ENCODE results near the gene ADPRM. TPM values are rescaled to one million over a fixed set of nuclear protein-coding genes. Genes with fewer than 3 reads are reported as not detected.
A peak's percentile ranks its signal among the peaks of the same experiment; 100 is the strongest.

The ADPRM gene
- total RNA-seq, 1 experiment from 2014 or later = 7.9 TPM

GRCh38 chr17:10681866-10682446 is 15.4 kb upstream of the ADPRM start:
- no peak for TF ChIP-seq ZNF274 (IDR thresholded peaks at IDR 0.05; ENCODE audit: low read depth, low read length)
- no peak for TF ChIP-seq JUND (IDR thresholded peaks at IDR 0.05)
- no peak for TF ChIP-seq FOSL1 (IDR thresholded peaks at IDR 0.05; ENCODE audit: low read depth)
- Histone ChIP-seq H3K9me3 (ENCODE audit: control insufficient read depth in 1 of 2, insufficient read depth in 1 of 2, low read depth in 1 of 2, low read length in 2 of 2) (no peaks in the 10 kb centered on the region), H3K27me3 (ENCODE audit: insufficient read depth, low read length) (no peaks in the 10 kb centered on the region), H2AFZ (ENCODE audit: low read depth, low read length, poor library complexity, severe bottlenecking) (no peak overlapping the region), H3K79me2 (ENCODE audit: insufficient read depth, low read length) (peaks cover 42% of the 10 kb centered on the region), H3K9me2 (ENCODE audit: insufficient read depth) (no peaks in the 10 kb centered on the region), H3K27ac (ENCODE audit: low read depth, low read length) (no peak overlapping the region), H3K9ac (ENCODE audit: low read length) (no peak overlapping the region), H3K36me3 (ENCODE audit: control insufficient read depth in 1 of 2, insufficient read depth in 2 of 2, low read length in 2 of 2) (peaks cover 58 to 63% of the 10 kb centered on the region in 2 experiments), H4K20me1 (ENCODE audit: insufficient read depth) (no peaks in the 10 kb centered on the region), H3K4me2 (ENCODE audit: low read length) (no peak overlapping the region), H3K4me3 (replicated peaks in 1 of 2; ENCODE audit: low read depth in 1 of 2, low read length in 2 of 2) (no peak overlapping the region), H3K4me1 (ENCODE audit: control insufficient read depth in 1 of 2, insufficient read depth in 2 of 2, low read length in 2 of 2) (no peaks in the 10 kb centered on the region)
- ChIA-PET POLR2A (no interaction called here), RAD21 (ENCODE audit: low non-redundant PET in 1 of 2, low total read pairs in 2 of 2, uncharacterized antibody in 2 of 2, unreplicated experiment in 2 of 2) (no interaction called here), CTCF (interaction anchor here (0.7 kb wide), 1 partner anchor 35 kb away, joined by 3 read pairs; no protein-coding TSS in a partner anchor)
- BruUV-seq (replicated peaks) = no TSS peak
- ATAC-seq (no peak), DNase-seq (ENCODE audit: low read depth, low spot score) (no peak)
- intact Hi-C loops (cut with micrococcal nuclease) = loop anchor here (5.0 kb wide), 1 partner anchor 385 kb away; no protein-coding TSS in a partner anchor

- Histone ChIP-seq H4K20me1 (ENCODE audit: insufficient read depth) (no peaks in the 10 kb centered on the region), H2AFZ (ENCODE audit: low read depth, low read length, poor library complexity, severe bottlenecking) (no peak overlapping the region), H3K9ac (ENCODE audit: low read length) (no peak overlapping the region), H3K4me3 (replicated peaks in 1 of 2; ENCODE audit: low read depth in 1 of 2, low read length in 2 of 2) (no peak overlapping the region), H3K27me3 (ENCODE audit: insufficient read depth, low read length) (no peaks in the 10 kb centered on the region), H3K79me2 (ENCODE audit: insufficient read depth, low read length) (peaks cover 61% of the 10 kb centered on the region), H3K4me1 (ENCODE audit: control insufficient read depth in 1 of 2, insufficient read depth in 2 of 2, low read length in 2 of 2) (no peaks in the 10 kb centered on the region), H3K27ac (ENCODE audit: low read depth, low read length) (no peak overlapping the region), H3K9me3 (ENCODE audit: control insufficient read depth in 1 of 2, insufficient read depth in 1 of 2, low read depth in 1 of 2, low read length in 2 of 2) (no peaks in the 10 kb centered on the region), H3K36me3 (ENCODE audit: control insufficient read depth in 1 of 2, insufficient read depth in 2 of 2, low read length in 2 of 2) (peaks cover 53 to 56% of the 10 kb centered on the region in 2 experiments), H3K9me2 (ENCODE audit: insufficient read depth) (no peaks in the 10 kb centered on the region), H3K4me2 (ENCODE audit: low read length) (no peak overlapping the region)
- ChIA-PET POLR2A (no interaction called here), CTCF (interaction anchor here (0.5 to 1.7 kb wide), 6 partner anchors 10 to 66 kb away, joined by 4 to 6 read pairs (median 4); no protein-coding TSS in a partner anchor), RAD21 (ENCODE audit: low non-redundant PET in 1 of 2, low total read pairs in 2 of 2, uncharacterized antibody in 2 of 2, unreplicated experiment in 2 of 2) (no interaction called here)
- peak; percentile 67; the same call in 1 of the 2 replicates for ATAC-seq
- TF ChIP-seq RAD21 (IDR thresholded peaks at IDR 0.05; ENCODE audit: low read depth) (peak; percentile 31; the same call in 1 of the 2 replicates), CBX3 (IDR thresholded peaks at IDR 0.05; ENCODE audit: low read depth) (no peak), POLR2A (IDR thresholded peaks at IDR 0.05; ENCODE audit: borderline replicate concordance, extremely low read depth, insufficient read depth, insufficient read length) (no peak), CTCF (IDR thresholded peaks at IDR 0.05 in 2 of 3, conservative IDR thresholded peaks at IDR 0.05 in 1 of 3; ENCODE audit: borderline replicate concordance in 1 of 3, insufficient read depth in 1 of 3, low read depth in 2 of 3, low read length in 2 of 3) (peak; percentile 20 to 74 (median 62); a peak in 5 of 6 replicates), JUND (IDR thresholded peaks at IDR 0.05) (no peak), EGR1 (IDR thresholded peaks at IDR 0.05; ENCODE audit: low read depth) (no peak), EZH2phosphoT487 (IDR thresholded peaks at IDR 0.05; ENCODE audit: borderline replicate concordance) (no peak), SP1 (IDR thresholded peaks at IDR 0.05; ENCODE audit: low read depth) (no peak), SRF (IDR thresholded peaks at IDR 0.05; ENCODE audit: low read depth) (no peak), ELF1 (IDR thresholded peaks at IDR 0.05; ENCODE audit: borderline replicate concordance, low read depth) (no peak), TCF7L2 (IDR thresholded peaks at IDR 0.05; ENCODE audit: borderline replicate concordance, extremely low read depth, insufficient read depth, insufficient read length) (no peak)
- intact Hi-C loops (cut with micrococcal nuclease) = loop anchor here (5.0 kb wide), 1 partner anchor 387 kb away; no protein-coding TSS in a partner anchor
- peak; percentile 28 for DNase-seq (ENCODE audit: low read depth, low spot score)
- BruUV-seq (replicated peaks) = no TSS peak
These were observed 13.5 kb upstream of the ADPRM start for GRCh38 chr17:10683853-10684252.
